HTERT RPE-1 (cell line): ENCODE results near the gene OR10P1.
"Not testable (repeated sequence)": the region's sequence is repeated elsewhere in the genome, so short reads cannot be mapped to it uniquely, and the experiment has no call there.

ENCODE experiments used
- in situ Hi-C: fragments of 300-500 bp; cut with MboI; formaldehyde crosslinking; loops from 4 replicates; pipeline ENCODE4 v1.14.3; 2020; ENCODE audit warnings: low sequenced_read_pairs

OR10P1 gene

GRCh38 chr12:55650620-55651298, 14.1 kb downstream of the OR10P1 start:
- in situ Hi-C loops = not testable (repeated sequence)

DNA sequence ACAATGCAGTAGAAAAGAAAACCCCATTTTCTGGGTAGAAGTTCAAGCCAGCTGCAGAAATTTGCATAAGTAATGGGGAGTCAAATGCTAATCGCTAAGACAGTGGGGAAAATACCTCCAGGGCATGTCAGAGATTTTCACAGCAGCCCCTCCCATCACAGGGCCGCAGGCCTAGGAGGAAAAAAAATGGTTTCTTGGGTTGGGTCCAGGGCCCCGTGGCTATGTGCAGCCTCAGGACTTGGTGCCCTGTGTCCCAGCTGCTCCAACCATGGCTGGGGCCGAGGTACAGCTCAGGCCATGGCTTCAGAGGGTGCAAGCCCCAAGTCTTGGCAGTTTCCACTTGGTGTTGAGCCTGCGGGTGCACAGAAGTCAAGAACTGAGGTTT, 14.6 kb downstream of the OR10P1 start:
- in situ Hi-C loops = no loop called here

DNA sequence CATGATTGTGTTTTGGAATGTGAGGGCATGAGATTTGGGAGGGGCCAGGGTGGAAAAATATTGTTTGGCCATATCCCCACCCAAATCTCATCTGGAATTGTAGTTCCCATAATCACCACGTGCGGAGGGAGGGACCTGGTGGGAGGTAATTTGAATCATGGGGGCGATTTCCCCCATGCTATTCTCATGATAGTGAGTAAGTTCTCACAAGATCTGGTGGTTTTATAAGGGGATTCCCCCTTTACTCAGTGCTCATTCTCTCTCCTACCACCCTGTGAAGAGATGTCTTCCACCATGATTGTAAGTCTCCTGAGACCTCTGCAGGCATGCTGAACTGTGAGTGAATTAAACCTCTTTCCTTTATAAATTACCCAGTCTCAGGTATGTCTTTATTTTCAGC, 15.7 kb downstream of the OR10P1 start:
- in situ Hi-C loops = no loop called here

DNA sequence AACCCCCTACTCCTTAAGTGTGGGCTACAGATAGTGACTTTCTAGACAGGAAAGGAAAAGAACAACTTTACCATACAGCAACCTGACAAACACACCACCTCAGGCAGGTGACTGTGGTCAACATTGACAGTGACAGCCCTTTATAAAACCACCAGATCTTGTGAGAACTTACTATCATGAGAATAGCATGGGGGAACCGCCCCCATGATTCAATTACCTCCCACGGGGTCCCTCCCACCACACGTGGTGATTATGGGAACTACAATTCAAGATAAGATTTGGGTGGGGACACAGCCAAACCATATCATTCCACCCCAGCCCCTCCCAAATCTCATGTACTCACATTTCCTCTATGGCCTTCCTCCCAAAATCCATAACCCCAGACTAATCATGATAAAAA, 16.3 kb downstream of the OR10P1 start:
- in situ Hi-C loops = no loop called here

DNA sequence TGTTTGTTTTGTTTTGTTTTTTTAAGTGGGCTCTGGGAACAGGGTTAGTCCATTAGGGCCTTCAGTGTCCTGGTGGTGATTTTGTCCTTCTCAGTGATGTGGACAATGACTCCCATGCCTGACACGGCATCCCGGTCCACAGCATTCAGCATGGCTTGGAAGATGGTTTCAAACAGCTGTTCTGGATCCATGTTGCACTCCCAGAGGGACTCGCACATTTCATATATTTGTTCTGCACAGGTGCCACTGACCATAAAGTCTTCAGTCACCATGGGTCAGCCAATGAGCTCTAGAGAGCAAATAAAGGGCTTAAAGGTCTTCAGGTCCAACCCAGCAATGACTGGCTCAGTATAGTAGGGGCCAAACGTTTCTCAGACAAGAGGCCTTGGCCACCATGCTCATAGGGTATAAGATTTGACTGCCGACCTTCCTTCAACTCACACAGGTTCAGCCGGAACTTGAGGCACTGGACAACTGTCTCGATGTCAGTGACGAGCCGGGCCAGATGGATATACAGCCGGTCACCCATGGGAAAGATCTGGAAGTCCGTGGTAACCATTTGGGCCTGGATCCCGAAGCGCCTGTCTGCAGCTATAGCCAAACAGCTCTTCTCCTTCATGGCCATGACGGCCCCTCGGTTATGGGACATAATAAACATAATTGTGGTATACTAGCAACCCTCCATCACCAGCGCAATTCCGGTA, 18.0 kb downstream of the OR10P1 start:
- in situ Hi-C loops = no loop called here

DNA sequence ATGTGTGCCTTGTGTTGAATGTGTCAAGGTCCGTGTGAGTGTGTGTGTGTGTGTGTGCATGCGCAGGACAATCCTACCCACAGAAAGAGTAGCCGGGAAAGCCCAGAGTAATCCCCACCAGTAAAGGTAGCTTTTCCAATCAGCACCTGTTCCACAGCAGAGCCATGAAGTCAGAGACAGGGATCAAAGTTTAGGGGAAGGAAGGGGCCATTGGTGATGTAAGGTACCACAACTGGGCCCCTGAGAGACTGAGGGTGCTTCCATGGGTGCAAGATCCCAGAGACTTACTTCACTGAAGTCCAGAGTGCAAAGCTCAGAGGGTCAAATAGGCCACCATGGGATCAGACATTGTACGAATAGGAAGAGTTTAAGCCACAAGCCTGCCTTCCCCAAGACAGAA, 20.5 kb downstream of the OR10P1 start:
- in situ Hi-C loops = no loop called here

- in situ Hi-C loops = no loop called here
These were observed 21.5 kb downstream of the OR10P1 start for GRCh38 chr12:55658212-55658611.

DNA sequence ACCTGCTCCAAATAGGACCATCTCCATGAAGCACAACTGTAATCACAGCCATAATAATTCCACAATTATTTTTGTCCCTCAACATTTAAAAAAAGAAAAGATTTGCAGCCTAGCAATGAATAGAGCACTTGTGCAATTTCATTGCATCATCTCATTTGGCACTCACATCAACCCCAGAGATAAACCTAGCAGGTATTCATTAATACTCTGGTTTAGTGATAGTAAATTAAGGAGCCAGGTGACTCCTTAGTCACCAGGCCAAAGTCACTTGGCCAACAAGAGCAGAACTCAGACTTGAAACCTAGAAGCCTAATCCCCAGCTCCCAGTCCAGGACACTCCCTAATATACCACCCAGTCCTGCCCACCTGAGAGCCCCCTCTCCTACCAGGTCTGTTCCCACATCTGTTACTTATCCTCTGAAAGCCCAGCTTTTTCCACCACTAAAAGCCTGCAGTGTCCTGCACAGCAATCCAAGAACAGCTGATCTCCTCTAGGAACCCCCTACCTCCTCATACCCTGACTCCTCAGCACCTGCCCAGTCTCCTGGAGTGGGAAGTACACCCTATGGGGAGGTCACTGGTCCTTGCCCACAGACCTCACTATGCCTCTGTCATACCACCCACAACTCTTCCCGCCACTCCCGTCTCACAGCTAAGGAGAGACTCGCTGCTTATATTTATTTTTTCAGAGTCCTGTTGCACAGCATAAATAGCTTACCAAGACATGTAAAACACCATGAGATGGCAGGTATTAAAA, 22.1 kb downstream of the OR10P1 start:
- in situ Hi-C loops = no loop called here

GRCh38 chr12:55659486-55660385, 23.0 kb downstream of the OR10P1 start:
- in situ Hi-C loops = no loop called here

GRCh38 chr12:55663391-55663790, 26.7 kb downstream of the OR10P1 start:
- in situ Hi-C loops = no loop called here

- in situ Hi-C loops = no loop called here
These were observed 28.1 kb downstream of the OR10P1 start for GRCh38 chr12:55664826-55665225.

DNA sequence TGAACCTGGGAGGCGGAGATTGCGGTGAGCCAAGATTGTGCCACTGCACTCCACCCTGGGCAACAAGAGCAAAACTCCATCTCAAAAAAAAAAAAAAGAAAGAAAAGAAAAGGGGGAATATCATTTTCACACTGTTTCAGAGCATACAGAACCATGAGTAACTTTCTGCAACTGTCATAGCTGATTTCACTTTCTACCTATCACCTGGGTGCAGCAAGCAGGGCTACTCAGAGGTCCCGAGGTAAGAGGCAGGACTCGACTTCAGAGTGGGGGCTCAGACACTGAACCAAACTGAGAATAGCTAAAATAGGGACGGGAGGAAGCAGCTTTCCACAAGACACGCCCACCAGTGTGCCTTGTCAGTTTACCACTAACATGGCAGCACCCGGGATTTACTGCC, 29.8 kb downstream of the OR10P1 start:
- in situ Hi-C loops = no loop called here

- in situ Hi-C loops = no loop called here
These were observed 33.6 kb downstream of the OR10P1 start for GRCh38 chr12:55670276-55670675.

GRCh38 chr12:55671746-55672145, 35.1 kb downstream of the OR10P1 start:
- in situ Hi-C loops = no loop called here

DNA sequence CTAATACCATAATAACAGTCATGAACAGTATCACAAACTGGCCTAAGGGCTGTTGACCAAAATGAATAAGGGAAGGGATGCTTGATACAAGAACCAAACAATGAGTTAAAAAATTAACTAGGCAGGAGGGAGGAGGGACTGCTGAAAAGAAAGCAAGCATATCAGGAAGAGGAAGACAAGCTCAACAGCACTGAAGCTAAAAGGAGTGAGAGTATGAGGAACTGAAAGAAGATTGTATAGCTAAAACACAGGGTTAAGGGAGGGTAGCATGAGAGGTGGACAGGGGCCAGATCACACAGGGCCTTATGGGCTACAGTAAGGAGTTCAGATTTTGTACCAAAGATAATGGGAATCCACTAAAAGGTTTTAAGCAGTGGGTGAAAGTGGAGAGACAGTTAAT, 36.9 kb downstream of the OR10P1 start:
- in situ Hi-C loops = no loop called here

GRCh38 chr12:55675666-55676065, 39.0 kb downstream of the OR10P1 start:
- in situ Hi-C loops = no loop called here

- in situ Hi-C loops = no loop called here
These were observed 40.0 kb downstream of the OR10P1 start for GRCh38 chr12:55676707-55677106.

- in situ Hi-C loops = no loop called here
These were observed 43.0 kb downstream of the OR10P1 start for GRCh38 chr12:55679691-55680090.

- in situ Hi-C loops = no loop called here
These were observed 44.7 kb downstream of the OR10P1 start for GRCh38 chr12:55681142-55682077.
